PFSK-1 (cell line): ENCODE measurements around the gene FBXL13.

Experiments used
- FOXP2 ChIP-seq: optimal IDR thresholded peaks from 2 replicates; pipeline ENCODE3; 2011; ENCODE audit warnings: borderline replicate concordance, control low read depth, inconsistent platforms; ENCODE audit not compliant: insufficient read depth; ENCODE audit errors: extremely low read length, extremely low read depth
- POLR2AphosphoS5 ChIP-seq: IDR thresholded peaks from 2 replicates; pipeline ENCODE4 v1.6.1; 2012; ENCODE audit warnings: low read depth, mild to moderate bottlenecking, control low read depth, low read length, moderate library complexity
- REST ChIP-seq, 2 experiments: IDR thresholded peaks; 2 replicates each; pipeline versions ENCODE4 v1.6.1 to v1.8.0; 2011 to 2012; ENCODE audit warnings: low read depth in 2 of 2, low read length in 2 of 2, control low read depth in 1 of 2, inconsistent platforms in 1 of 2, mild to moderate bottlenecking in 1 of 2, moderate library complexity in 1 of 2; ENCODE audit not compliant: insufficient read depth in 1 of 2
- SIN3A ChIP-seq: IDR thresholded peaks from 2 replicates; pipeline ENCODE4 v1.6.1; 2012; ENCODE audit warnings: mild to moderate bottlenecking, low read length, moderate library complexity, borderline replicate concordance; ENCODE audit not compliant: insufficient read depth
- TAF1 ChIP-seq: IDR thresholded peaks from 2 replicates; pipeline ENCODE4 v1.6.1; 2012; ENCODE audit warnings: low read length, control low read depth, borderline replicate concordance; ENCODE audit not compliant: insufficient read depth

- TF ChIP-seq SIN3A = no peak
- TF ChIP-seq TAF1 = no peak
- TF ChIP-seq POLR2AphosphoS5 = no peak
- TF ChIP-seq REST (IDR thresholded peaks at IDR 0.05; ENCODE audit: insufficient read depth in 1 of 2, low read depth in 2 of 2, low read length in 2 of 2) = no peak
- no peak for TF ChIP-seq FOXP2
Observed at GRCh38 chr7:103001210-103001609, 73.4 kb downstream of the FBXL13 start.
